MCF 10A (cell line): ENCODE results near the gene RIPOR3. TPM values are rescaled to one million over a fixed set of nuclear protein-coding genes. Genes with fewer than 3 reads are reported as not detected.

Experiments
- BruUV-seq: library from RNA; stranded (reverse); fragments of 400-500 nt; replicated peaks from 2 replicates; lab custom pipeline; 2021; lab: Mats Ljungman, UMichigan
- CTCF ChIA-PET: fragments of 300-600 bp; sonication (Branson Sonifier 250); formaldehyde crosslinking; extraction: SDS; loops from one replicate; lab custom pipeline; 2021; ENCODE audit warnings: antibody characterized with exemption, inconsistent platforms; lab: Yijun Ruan, JAX
- POLR2A ChIA-PET: fragments of 300-600, 350-650 bp; sonication (Branson Sonifier 250); formaldehyde crosslinking; extraction: SDS; loops from one replicate; lab custom pipeline; 2020; ENCODE audit warnings: antibody characterized with exemption, inconsistent platforms; lab: Yijun Ruan, JAX
- DNase-seq: peaks from one replicate; pipeline ENCODE4 v3.0.0-alpha.2; 2018; ENCODE audit not compliant: unreplicated experiment
- H3K27ac Mint-ChIP-seq: one replicate; pipeline ENCODE4 v1.8.0; 2022; ENCODE audit warnings: mild to moderate bottlenecking, low read depth, mixed read lengths; ENCODE audit not compliant: unreplicated experiment
- H3K27me3 Mint-ChIP-seq: one replicate; pipeline ENCODE4 v1.8.0; 2022; ENCODE audit warnings: mixed read lengths; ENCODE audit not compliant: insufficient read depth, unreplicated experiment
- H3K36me3 Mint-ChIP-seq: one replicate; pipeline ENCODE4 v1.8.0; 2022; ENCODE audit warnings: mild to moderate bottlenecking, moderate library complexity, mixed read lengths; ENCODE audit not compliant: insufficient read depth, unreplicated experiment
- H3K4me1 Mint-ChIP-seq: one replicate; pipeline ENCODE4 v1.8.0; 2022; ENCODE audit warnings: mixed read lengths; ENCODE audit not compliant: insufficient read depth, unreplicated experiment
- H3K4me3 Mint-ChIP-seq: one replicate; pipeline ENCODE4 v1.8.0; 2022; ENCODE audit warnings: mild to moderate bottlenecking, moderate library complexity, mixed read lengths; ENCODE audit not compliant: unreplicated experiment
- H3K9me3 Mint-ChIP-seq: one replicate; pipeline ENCODE4 v1.8.0; 2022; ENCODE audit warnings: mixed read lengths; ENCODE audit not compliant: unreplicated experiment
- intact Hi-C: fragments of 100-400 bp; cut with micrococcal nuclease; formaldehyde crosslinking; loops from 2 replicates; pipeline ENCODE4 v1.14.1; 2022
- total RNA-seq: library from RNA; stranded (reverse); gene quantifications from 2 replicates; pipeline ENCODE4 v1.2.3, GENCODE V29; 2022
- TF ChIP-seq, protein P1 (sequence below): fragments of 200-600 bp; IDR thresholded peaks from one replicate; pipeline ENCODE4 v1.8.0; 2022; ENCODE audit warnings: antibody characterized with exemption, mild to moderate bottlenecking; ENCODE audit not compliant: unreplicated experiment

The RIPOR3 gene
- total RNA-seq, 1 experiment from 2014 or later: not detected

DNA sequence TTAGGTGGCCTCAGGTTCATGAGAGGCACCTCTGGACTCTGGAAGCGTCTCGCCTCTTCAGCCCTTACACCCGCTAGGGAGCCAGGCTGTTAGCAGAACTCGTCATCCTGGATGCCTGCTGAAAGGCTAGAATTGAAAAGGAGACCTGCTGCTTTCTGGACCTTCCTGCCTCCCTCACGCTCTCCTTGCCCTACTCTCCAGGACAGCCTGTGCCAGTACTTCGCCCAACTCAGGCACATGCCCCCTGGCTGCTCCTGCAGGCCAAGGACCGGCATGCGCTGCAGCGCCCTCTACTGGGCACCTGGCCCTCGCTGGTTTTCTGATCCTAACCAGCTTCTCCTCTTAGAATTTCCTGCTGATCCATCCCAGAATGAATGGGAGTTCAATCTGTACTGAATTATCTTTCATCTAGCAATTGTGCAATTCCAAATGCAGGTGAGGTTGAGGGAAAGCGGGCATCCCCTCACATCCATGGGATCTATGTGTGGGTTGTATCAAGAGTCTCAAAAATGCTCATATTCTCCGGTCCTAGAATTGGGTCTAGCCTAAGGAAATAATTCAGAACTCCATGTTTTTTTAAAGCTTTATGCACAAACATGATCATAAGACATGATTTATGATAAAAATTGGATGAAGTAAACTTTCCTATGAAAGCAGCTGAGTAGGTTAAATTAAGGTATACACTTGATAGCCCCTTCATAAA, 103.2 kb downstream of the RIPOR3 start:
- H3K4me1 Mint-ChIP-seq: peaks cover 16% of the 10 kb centered on the region
- TF ChIP-seq, protein P1, sequence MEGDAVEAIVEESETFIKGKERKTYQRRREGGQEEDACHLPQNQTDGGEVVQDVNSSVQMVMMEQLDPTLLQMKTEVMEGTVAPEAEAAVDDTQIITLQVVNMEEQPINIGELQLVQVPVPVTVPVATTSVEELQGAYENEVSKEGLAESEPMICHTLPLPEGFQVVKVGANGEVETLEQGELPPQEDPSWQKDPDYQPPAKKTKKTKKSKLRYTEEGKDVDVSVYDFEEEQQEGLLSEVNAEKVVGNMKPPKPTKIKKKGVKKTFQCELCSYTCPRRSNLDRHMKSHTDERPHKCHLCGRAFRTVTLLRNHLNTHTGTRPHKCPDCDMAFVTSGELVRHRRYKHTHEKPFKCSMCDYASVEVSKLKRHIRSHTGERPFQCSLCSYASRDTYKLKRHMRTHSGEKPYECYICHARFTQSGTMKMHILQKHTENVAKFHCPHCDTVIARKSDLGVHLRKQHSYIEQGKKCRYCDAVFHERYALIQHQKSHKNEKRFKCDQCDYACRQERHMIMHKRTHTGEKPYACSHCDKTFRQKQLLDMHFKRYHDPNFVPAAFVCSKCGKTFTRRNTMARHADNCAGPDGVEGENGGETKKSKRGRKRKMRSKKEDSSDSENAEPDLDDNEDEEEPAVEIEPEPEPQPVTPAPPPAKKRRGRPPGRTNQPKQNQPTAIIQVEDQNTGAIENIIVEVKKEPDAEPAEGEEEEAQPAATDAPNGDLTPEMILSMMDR: peak; percentile 96
- ChIA-PET CTCF (interaction anchor here (0.5 to 3.4 kb wide), 47 partner anchors 9 to 411 kb away, joined by 3 to 27 read pairs (median 4); no protein-coding TSS in a partner anchor), POLR2A (interaction anchor here (0.6 to 3.1 kb wide), 35 partner anchors 9 to 868 kb away, joined by 3 to 52 read pairs (median 5); partner anchors contain the start of genes CEBPB, PARD6B, PEDS1 and PTPN1)
- intact Hi-C loops: no loop called here
- peak overlapping the region; percentile 83 for H3K27ac Mint-ChIP-seq
- peak overlapping the region; percentile 17 for H3K4me3 Mint-ChIP-seq
- no TSS peak for BruUV-seq
- H3K36me3 Mint-ChIP-seq: peaks cover 66% of the 10 kb centered on the region
- DNase-seq: peak; percentile 81
- H3K9me3 Mint-ChIP-seq: no peaks in the 10 kb centered on the region
- no peaks in the 10 kb centered on the region for H3K27me3 Mint-ChIP-seq

DNA sequence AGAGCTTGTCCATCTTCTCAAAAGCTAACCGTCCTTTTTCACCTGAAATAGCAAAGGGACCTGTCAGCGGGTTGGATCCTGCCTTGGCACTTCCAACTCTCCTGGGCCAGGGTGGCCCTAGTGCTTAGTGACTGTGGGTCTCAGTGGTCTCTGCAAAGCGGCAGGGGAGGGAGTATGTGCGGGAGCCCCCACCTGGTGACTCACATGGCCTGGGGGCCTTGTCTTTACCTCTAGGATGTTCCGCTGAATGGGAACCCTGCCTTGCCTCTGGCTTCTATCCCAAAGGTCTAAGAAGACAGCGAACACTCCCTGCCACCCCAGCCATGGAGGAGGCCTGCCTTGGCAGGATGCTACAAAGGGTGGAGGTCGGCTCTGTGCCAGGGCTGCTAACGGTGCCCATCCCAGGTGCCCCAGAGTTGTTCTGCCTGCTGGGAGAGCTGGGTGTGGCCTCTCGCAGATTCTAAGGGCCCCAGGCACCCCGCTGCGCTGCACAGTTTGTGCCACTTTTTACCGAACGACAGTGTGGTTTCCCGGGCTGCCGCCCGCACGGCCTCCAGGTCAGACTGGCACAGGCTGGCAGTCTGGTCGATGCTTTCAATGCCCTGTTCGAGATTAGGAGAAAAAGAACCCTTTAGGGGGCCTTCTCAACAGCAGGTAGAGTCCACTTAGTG, 103.9 kb downstream of the RIPOR3 start:
- H3K27me3 Mint-ChIP-seq: no peaks in the 10 kb centered on the region
- ChIA-PET CTCF (interaction anchor here (0.6 to 3.4 kb wide), 32 partner anchors 9 to 418 kb away, joined by 3 to 27 read pairs (median 4); no protein-coding TSS in a partner anchor), POLR2A (interaction anchor here (0.6 to 3.1 kb wide), 42 partner anchors 8 to 869 kb away, joined by 3 to 52 read pairs (median 5); partner anchors contain the start of genes CEBPB, PARD6B, PEDS1 and PTPN1)
- H3K9me3 Mint-ChIP-seq: no peaks in the 10 kb centered on the region
- BruUV-seq: no TSS peak
- peak overlapping the region; percentile 83 for H3K27ac Mint-ChIP-seq
- intact Hi-C loops: loop anchor here (2.0 kb wide), 1 partner anchor 157 kb away; no protein-coding TSS in a partner anchor
- TF ChIP-seq, protein P1: no peak
- H3K4me3 Mint-ChIP-seq: peak overlapping the region; percentile 29
- DNase-seq: peak; percentile 94
- peaks cover 74% of the 10 kb centered on the region for H3K36me3 Mint-ChIP-seq
- H3K4me1 Mint-ChIP-seq: peaks cover 16% of the 10 kb centered on the region

DNA sequence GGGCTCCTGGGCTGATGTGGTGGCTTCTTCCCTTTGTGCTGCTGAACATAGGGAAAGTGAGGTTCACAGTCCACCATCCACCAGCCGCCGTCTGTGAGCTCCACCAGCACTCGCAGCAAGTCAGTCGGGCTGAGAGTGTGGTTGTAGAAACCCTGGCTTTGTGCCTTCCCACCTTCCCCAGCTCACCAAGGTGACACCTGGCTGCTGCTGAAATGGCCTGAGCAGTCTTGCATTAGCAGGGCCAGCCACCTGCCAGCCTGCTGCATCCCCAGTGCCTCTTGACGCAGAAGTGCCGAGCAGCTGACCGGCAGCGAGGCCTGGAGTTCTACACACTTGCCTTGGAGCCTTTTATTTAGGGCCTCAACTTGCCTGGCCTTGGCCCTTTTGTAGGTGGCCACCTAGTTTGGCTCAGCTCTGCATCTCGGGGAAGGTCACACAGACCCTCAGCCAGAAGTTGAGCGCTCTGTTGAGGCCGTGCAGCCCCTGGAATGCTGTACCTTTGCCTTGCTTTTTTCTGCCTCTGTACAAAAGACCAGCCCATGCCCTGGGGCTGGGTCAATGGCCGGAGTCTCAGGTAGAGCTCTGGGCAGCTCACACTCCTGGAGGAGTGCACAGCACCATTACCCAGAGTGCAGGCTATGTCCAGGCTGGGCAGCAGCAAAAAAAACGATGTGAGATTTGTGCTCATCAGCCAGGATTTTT, 104.7 kb downstream of the RIPOR3 start:
- Mint-ChIP-seq H3K27ac (peak overlapping the region; percentile 83), H3K4me3 (peak overlapping the region; percentile 29), H3K4me1 (peaks cover 16% of the 10 kb centered on the region), H3K27me3 (no peaks in the 10 kb centered on the region), H3K36me3 (peaks cover 81% of the 10 kb centered on the region), H3K9me3 (no peaks in the 10 kb centered on the region)
- POLR2A ChIA-PET: interaction anchor here (0.6 to 3.1 kb wide), 33 partner anchors 9 to 870 kb away, joined by 3 to 52 read pairs (median 6); partner anchors contain the start of genes CEBPB and PTPN1
- CTCF ChIA-PET: interaction anchor here (0.6 to 3.4 kb wide), 26 partner anchors 8 to 417 kb away, joined by 3 to 27 read pairs (median 4); no protein-coding TSS in a partner anchor
- BruUV-seq: no TSS peak
- DNase-seq: no peak
- intact Hi-C loops: loop anchor here (2.0 kb wide), 1 partner anchor 158 kb away; no protein-coding TSS in a partner anchor
- TF ChIP-seq, protein P1: no peak
